Tibial artery (tissue), 4 donors: ENCODE results near the gene EPB41.
"Not testable (repeated sequence)": the region's sequence is repeated elsewhere in the genome, so short reads cannot be mapped to it uniquely, and the experiment has no call there.

ENCODE experiments used
- DNase-seq, 2 donors: peaks; one replicate each; pipeline ENCODE4 v3.0.0-alpha.2; 2019
- H3K27ac ChIP-seq, 2 donors: fragments of 200-600 bp; sonication (generic) in 1 of 2; 1 replicate in 1 of 2; 2 replicates in 1 of 2; pipeline ENCODE4 v1.5.1; 2018 to 2019; ENCODE audit warnings: mild to moderate bottlenecking in 1 of 2
- H3K27me3 ChIP-seq, 2 donors: fragments of 200-600 bp; sonication (generic) in 1 of 2; one replicate each; pipeline versions ENCODE4 v1.5.1 to v1.6.0; 2016 to 2019
- H3K36me3 ChIP-seq, 3 donors: fragments of 200-600 bp; sonication (generic) in 2 of 3; one replicate each; pipeline ENCODE4 v1.5.1; 2016 to 2019; ENCODE audit warnings: mild to moderate bottlenecking in 2 of 3
- H3K4me1 ChIP-seq, 4 donors: fragments of 200-600 bp; sonication (generic) in 2 of 4; 1 replicate in 3 of 4; 2 replicates in 1 of 4; pipeline ENCODE4 v1.5.1; 2016 to 2019
- H3K4me3 ChIP-seq, 2 donors: fragments of 200-600 bp; sonication (generic) in 1 of 2; 1 replicate in 1 of 2; 2 replicates in 1 of 2; pipeline ENCODE4 v1.5.1; 2018 to 2019; ENCODE audit warnings: mild to moderate bottlenecking in 2 of 2
- H3K9me3 ChIP-seq, 3 donors: fragments of 200-600 bp; sonication (generic) in 1 of 3; one replicate each; pipeline ENCODE4 v1.5.1; 2016 to 2019
- intact Hi-C: fragments of 100-400 bp; cut with DNase I; formaldehyde crosslinking; loops from one replicate; pipeline ENCODE4 v1.15.0; 2023; ENCODE audit warnings: low total_unique reads
- TF ChIP-seq, protein P1 (sequence below), 2 experiments: fragments of 200-600 bp in 1 of 2; fragments of 450-650 bp in 1 of 2; IDR thresholded peaks; one replicate each; pipeline ENCODE4 v1.5.1; 2017 to 2019; ENCODE audit warnings: antibody characterized with exemption in 2 of 2, mild to moderate bottlenecking in 1 of 2, moderate library complexity in 1 of 2

The EPB41 gene

DNA sequence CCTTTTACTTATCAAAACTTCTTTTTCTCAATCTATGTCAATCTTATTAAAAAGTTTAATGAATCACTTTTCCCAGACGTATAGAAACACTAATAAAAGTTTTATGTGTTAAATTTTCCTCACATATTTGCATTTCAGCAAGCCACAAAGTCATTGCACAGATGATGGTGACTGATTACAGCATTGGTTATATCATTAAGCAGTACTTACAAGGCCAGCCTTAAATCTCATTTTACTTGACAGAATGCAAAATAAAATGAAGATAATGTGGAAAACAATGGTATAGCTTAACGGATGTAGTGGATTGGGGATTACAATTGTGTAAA lies 169.8 kb downstream of the EPB41 start:
- Histone ChIP-seq H3K27ac (no peak overlapping the region), H3K4me3 (no peak overlapping the region), H3K4me1 (no peaks in the 10 kb centered on the region), H3K9me3 (no peaks in the 10 kb centered on the region), H3K36me3 (no peaks in the 10 kb centered on the region), H3K27me3 (no peaks in the 10 kb centered on the region)
- TF ChIP-seq, protein P1, sequence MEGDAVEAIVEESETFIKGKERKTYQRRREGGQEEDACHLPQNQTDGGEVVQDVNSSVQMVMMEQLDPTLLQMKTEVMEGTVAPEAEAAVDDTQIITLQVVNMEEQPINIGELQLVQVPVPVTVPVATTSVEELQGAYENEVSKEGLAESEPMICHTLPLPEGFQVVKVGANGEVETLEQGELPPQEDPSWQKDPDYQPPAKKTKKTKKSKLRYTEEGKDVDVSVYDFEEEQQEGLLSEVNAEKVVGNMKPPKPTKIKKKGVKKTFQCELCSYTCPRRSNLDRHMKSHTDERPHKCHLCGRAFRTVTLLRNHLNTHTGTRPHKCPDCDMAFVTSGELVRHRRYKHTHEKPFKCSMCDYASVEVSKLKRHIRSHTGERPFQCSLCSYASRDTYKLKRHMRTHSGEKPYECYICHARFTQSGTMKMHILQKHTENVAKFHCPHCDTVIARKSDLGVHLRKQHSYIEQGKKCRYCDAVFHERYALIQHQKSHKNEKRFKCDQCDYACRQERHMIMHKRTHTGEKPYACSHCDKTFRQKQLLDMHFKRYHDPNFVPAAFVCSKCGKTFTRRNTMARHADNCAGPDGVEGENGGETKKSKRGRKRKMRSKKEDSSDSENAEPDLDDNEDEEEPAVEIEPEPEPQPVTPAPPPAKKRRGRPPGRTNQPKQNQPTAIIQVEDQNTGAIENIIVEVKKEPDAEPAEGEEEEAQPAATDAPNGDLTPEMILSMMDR (IDR thresholded peaks at IDR 0.05), result no peak
- intact Hi-C loops, result no loop called here
- DNase-seq, result no peak

- Histone ChIP-seq H3K27ac (no peak overlapping the region), H3K9me3 (no peaks in the 10 kb centered on the region), H3K4me1 (no peaks in the 10 kb centered on the region), H3K27me3 (no peaks in the 10 kb centered on the region), H3K36me3 (no peaks in the 10 kb centered on the region), H3K4me3 (no peak overlapping the region)
- intact Hi-C loops, result no loop called here
- DNase-seq, result no peak
- TF ChIP-seq, protein P1 (IDR thresholded peaks at IDR 0.05), result no peak
Measured at GRCh38 chr1:29090937-29091618, 176.7 kb downstream of the EPB41 start.

DNA sequence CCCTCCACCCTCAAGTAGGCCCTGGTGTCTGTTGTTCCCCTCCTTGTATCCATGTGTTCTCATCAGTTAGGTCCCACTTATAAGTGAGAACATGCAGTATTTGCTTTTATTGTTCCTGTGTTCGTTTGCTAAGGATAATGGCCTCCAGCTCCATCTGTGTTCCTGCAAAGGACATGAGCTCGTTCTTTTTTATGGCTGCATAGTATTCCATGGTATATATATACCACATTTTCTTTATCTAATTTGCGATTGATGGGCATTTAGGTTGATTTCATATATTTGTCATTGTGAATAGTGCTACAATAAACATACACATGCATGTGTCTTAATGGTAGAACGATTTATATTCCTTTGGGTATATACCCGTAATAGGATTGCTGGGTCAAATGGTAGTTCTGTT lies 178.3 kb downstream of the EPB41 start:
- H3K4me1 ChIP-seq, H3K9me3 ChIP-seq, H3K27ac ChIP-seq, H3K36me3 ChIP-seq, H3K27me3 ChIP-seq, DNase-seq, H3K4me3 ChIP-seq, intact Hi-C loops: not testable (repeated sequence)

DNA sequence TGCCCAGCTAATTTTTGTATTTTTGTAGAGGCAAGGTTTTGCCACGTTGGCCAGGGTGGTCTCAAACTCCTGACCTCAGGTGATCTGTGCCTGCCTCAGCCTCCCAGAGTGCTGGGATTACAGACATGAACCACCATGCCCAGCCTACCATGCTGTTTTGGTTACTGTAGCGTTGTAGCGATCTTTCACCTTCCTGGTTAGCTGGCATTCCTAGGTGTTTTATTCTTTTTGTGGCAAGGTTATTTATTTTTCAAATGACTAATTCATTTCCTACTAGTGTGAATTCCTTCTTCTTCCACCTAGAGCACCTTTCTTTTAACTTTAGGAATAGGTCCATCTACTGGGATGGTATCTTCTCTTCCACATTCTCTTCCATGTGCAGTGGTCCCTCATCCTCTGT lies 180.1 kb downstream of the EPB41 start:
- Histone ChIP-seq H3K4me3 (no peak overlapping the region), H3K4me1 (no peaks in the 10 kb centered on the region), H3K27me3 (no peaks in the 10 kb centered on the region), H3K9me3 (no peaks in the 10 kb centered on the region), H3K27ac (no peak overlapping the region), H3K36me3 (peaks cover 4 to 25% (median 9%) of the 10 kb centered on the region in 3 donors)
- no peak for DNase-seq
- intact Hi-C loops, result no loop called here
- TF ChIP-seq, protein P1 (IDR thresholded peaks at IDR 0.05), result no peak

- Histone ChIP-seq H3K36me3 (peaks cover 4 to 25% (median 9%) of the 10 kb centered on the region in 3 donors), H3K27ac (no peak overlapping the region), H3K27me3 (no peaks in the 10 kb centered on the region), H3K9me3 (no peaks in the 10 kb centered on the region), H3K4me3 (no peak overlapping the region), H3K4me1 (no peaks in the 10 kb centered on the region)
- intact Hi-C loops, result no loop called here
- TF ChIP-seq, protein P1 (IDR thresholded peaks at IDR 0.05), result no peak
- no peak for DNase-seq
Measured at GRCh38 chr1:29094954-29095353, 180.6 kb downstream of the EPB41 start.

GRCh38 chr1:29096231-29096886 lies 182.0 kb downstream of the EPB41 start:
- intact Hi-C loops, result no loop called here
- no peak for DNase-seq
- Histone ChIP-seq H3K4me1 (no peaks in the 10 kb centered on the region), H3K4me3 (no peak overlapping the region), H3K27ac (no peak overlapping the region), H3K9me3 (no peaks in the 10 kb centered on the region), H3K27me3 (no peaks in the 10 kb centered on the region), H3K36me3 (peaks cover 4 to 26% (median 9%) of the 10 kb centered on the region in 3 donors)
- TF ChIP-seq, protein P1 (IDR thresholded peaks at IDR 0.05), result no peak
